Measurements from ENCODE around the gene APCDD1L.

DNA sequence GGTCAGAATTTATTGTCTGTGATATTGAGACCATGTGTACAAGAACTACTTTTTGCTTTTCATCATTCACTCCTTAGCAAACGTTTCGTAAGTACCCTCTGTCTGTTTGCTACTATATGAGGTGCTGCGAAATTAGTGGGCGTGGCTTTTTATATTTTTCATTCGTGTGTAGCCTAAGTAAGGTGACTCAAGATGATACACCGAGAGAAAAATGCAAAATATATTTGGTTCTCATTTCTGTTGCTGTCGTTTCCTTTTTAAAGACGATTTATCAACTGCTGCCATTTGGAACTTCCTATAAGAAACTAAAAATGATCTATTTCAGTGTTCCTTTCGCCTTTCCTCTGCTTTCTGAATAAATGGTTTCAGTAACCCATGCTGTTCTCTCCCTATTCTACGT lies 64.9 kb downstream of the APCDD1L start:
- TF ChIP-seq, protein P1, sequence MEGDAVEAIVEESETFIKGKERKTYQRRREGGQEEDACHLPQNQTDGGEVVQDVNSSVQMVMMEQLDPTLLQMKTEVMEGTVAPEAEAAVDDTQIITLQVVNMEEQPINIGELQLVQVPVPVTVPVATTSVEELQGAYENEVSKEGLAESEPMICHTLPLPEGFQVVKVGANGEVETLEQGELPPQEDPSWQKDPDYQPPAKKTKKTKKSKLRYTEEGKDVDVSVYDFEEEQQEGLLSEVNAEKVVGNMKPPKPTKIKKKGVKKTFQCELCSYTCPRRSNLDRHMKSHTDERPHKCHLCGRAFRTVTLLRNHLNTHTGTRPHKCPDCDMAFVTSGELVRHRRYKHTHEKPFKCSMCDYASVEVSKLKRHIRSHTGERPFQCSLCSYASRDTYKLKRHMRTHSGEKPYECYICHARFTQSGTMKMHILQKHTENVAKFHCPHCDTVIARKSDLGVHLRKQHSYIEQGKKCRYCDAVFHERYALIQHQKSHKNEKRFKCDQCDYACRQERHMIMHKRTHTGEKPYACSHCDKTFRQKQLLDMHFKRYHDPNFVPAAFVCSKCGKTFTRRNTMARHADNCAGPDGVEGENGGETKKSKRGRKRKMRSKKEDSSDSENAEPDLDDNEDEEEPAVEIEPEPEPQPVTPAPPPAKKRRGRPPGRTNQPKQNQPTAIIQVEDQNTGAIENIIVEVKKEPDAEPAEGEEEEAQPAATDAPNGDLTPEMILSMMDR (IDR thresholded peaks at IDR 0.05), result no peak
- TF ChIP-seq POLR2A (IDR thresholded peaks at IDR 0.05), result no peak

Data from Peyer's patch (tissue), 4 donors.